K562 (cell line): ENCODE data around the gene PRMT3.

Source experiments
- BRD9 ChIP-seq: fragments of 450-650 bp; IDR thresholded peaks from 2 replicates; pipeline ENCODE4 v1.6.1; 2018; ENCODE audit warnings: low read depth; ENCODE audit not compliant: partially characterized antibody
- MEF2A ChIP-seq: IDR thresholded peaks from 2 replicates; pipeline ENCODE4 v1.6.1; 2011; ENCODE audit warnings: low read depth, mild to moderate bottlenecking, low read length, moderate library complexity; ENCODE audit not compliant: control insufficient read depth
- POLR2A ChIP-seq: fragments of 450-650 bp; conservative IDR thresholded peaks from 2 replicates; pipeline ENCODE4 v1.6.1; 2016
- POLR2AphosphoS5 ChIP-seq: IDR thresholded peaks from 2 replicates; pipeline ENCODE4 v1.6.1; 2011; ENCODE audit warnings: mild to moderate bottlenecking, low read depth, low read length, moderate library complexity; ENCODE audit not compliant: control insufficient read depth, insufficient read depth
- SMAD4 ChIP-seq: fragments of 250-450 bp; sonication (Bioruptor Pico); conservative IDR thresholded peaks from 2 replicates; pipeline ENCODE4 v1.8.0; 2021; ENCODE audit warnings: inconsistent platforms, mild to moderate bottlenecking, moderate library complexity
- ZFP91 ChIP-seq: sonication (generic); formaldehyde crosslinking; IDR thresholded peaks from 2 replicates; pipeline ENCODE4 v1.8.0; 2022; ENCODE audit warnings: mild to moderate bottlenecking, missing genetic modification reagents
- ZNF668 ChIP-seq: fragments of 250-450 bp; sonication (Bioruptor Pico); IDR thresholded peaks from 2 replicates; pipeline ENCODE4 v1.8.0; 2022; ENCODE audit warnings: mild to moderate bottlenecking, inconsistent platforms
- TF ChIP-seq, protein P1 (sequence below): fragments of 450-650 bp; IDR thresholded peaks from 2 replicates; pipeline ENCODE4 v1.6.1; 2017; ENCODE audit warnings: antibody characterized with exemption, mild to moderate bottlenecking
- TF ChIP-seq, protein P2 (sequence below), 3 experiments: IDR thresholded peaks in 2 of 3; conservative IDR thresholded peaks in 1 of 3; 2 replicates each; pipeline ENCODE4 v1.5.1; 2011 to 2012; ENCODE audit warnings: low read length in 3 of 3, mild to moderate bottlenecking in 3 of 3, control low read depth in 2 of 3, improper control_type of control experiment in 1 of 3, inconsistent platforms in 1 of 3, low read depth in 1 of 3, mixed read lengths in 1 of 3, moderate library complexity in 1 of 3; ENCODE audit not compliant: insufficient read depth in 2 of 3
- TF ChIP-seq, protein P3 (sequence below), 2 experiments: fragments of 450-650 bp in 1 of 2; IDR thresholded peaks; 2 replicates each; pipeline ENCODE4 v1.6.1; 2011 to 2017; ENCODE audit warnings: low read depth in 2 of 2, antibody characterized with exemption in 1 of 2, borderline replicate concordance in 1 of 2, low read length in 1 of 2, mild to moderate bottlenecking in 1 of 2, mixed read lengths in 1 of 2; ENCODE audit not compliant: control insufficient read depth in 1 of 2

DNA sequence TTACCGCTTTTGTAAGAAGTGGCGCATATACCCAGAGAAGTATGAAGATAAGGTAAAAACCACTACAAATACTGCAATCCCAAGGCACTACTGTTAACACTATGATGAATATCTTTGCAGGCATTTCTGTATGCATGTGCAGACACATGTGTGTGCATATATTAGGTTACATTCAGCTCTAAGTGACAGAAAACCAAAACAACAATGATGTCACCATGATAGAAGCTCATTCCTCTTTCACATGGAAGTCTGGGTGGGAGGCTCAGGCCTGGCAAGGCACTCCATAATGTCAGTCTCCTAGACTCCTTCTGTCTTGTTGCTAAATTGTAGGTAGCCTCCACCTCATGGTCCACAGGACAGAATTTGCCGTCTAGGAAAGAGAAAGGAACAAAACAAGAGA lies 148.8 kb downstream of the PRMT3 start:
- TF ChIP-seq ZFP91 (CRISPR knock-in tag) (no peak), MEF2A (no peak), POLR2A (no peak), SMAD4 (no peak), ZNF668 (CRISPR knock-in tag) (no peak), POLR2AphosphoS5 (no peak), BRD9 (no peak)
- TF ChIP-seq, protein P1, sequence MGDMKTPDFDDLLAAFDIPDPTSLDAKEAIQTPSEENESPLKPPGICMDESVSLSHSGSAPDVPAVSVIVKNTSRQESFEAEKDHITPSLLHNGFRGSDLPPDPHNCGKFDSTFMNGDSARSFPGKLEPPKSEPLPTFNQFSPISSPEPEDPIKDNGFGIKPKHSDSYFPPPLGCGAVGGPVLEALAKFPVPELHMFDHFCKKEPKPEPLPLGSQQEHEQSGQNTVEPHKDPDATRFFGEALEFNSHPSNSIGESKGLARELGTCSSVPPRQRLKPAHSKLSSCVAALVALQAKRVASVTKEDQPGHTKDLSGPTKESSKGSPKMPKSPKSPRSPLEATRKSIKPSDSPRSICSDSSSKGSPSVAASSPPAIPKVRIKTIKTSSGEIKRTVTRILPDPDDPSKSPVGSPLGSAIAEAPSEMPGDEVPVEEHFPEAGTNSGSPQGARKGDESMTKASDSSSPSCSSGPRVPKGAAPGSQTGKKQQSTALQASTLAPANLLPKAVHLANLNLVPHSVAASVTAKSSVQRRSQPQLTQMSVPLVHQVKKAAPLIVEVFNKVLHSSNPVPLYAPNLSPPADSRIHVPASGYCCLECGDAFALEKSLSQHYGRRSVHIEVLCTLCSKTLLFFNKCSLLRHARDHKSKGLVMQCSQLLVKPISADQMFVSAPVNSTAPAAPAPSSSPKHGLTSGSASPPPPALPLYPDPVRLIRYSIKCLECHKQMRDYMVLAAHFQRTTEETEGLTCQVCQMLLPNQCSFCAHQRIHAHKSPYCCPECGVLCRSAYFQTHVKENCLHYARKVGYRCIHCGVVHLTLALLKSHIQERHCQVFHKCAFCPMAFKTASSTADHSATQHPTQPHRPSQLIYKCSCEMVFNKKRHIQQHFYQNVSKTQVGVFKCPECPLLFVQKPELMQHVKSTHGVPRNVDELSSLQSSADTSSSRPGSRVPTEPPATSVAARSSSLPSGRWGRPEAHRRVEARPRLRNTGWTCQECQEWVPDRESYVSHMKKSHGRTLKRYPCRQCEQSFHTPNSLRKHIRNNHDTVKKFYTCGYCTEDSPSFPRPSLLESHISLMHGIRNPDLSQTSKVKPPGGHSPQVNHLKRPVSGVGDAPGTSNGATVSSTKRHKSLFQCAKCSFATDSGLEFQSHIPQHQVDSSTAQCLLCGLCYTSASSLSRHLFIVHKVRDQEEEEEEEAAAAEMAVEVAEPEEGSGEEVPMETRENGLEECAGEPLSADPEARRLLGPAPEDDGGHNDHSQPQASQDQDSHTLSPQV = no peak
- TF ChIP-seq, protein P2, sequence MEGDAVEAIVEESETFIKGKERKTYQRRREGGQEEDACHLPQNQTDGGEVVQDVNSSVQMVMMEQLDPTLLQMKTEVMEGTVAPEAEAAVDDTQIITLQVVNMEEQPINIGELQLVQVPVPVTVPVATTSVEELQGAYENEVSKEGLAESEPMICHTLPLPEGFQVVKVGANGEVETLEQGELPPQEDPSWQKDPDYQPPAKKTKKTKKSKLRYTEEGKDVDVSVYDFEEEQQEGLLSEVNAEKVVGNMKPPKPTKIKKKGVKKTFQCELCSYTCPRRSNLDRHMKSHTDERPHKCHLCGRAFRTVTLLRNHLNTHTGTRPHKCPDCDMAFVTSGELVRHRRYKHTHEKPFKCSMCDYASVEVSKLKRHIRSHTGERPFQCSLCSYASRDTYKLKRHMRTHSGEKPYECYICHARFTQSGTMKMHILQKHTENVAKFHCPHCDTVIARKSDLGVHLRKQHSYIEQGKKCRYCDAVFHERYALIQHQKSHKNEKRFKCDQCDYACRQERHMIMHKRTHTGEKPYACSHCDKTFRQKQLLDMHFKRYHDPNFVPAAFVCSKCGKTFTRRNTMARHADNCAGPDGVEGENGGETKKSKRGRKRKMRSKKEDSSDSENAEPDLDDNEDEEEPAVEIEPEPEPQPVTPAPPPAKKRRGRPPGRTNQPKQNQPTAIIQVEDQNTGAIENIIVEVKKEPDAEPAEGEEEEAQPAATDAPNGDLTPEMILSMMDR (IDR thresholded peaks at IDR 0.05 in 2 of 3, conservative IDR thresholded peaks at IDR 0.05 in 1 of 3; ENCODE audit: insufficient read depth in 2 of 3, low read depth in 1 of 3, low read length in 3 of 3) = no peak
- TF ChIP-seq, protein P3, sequence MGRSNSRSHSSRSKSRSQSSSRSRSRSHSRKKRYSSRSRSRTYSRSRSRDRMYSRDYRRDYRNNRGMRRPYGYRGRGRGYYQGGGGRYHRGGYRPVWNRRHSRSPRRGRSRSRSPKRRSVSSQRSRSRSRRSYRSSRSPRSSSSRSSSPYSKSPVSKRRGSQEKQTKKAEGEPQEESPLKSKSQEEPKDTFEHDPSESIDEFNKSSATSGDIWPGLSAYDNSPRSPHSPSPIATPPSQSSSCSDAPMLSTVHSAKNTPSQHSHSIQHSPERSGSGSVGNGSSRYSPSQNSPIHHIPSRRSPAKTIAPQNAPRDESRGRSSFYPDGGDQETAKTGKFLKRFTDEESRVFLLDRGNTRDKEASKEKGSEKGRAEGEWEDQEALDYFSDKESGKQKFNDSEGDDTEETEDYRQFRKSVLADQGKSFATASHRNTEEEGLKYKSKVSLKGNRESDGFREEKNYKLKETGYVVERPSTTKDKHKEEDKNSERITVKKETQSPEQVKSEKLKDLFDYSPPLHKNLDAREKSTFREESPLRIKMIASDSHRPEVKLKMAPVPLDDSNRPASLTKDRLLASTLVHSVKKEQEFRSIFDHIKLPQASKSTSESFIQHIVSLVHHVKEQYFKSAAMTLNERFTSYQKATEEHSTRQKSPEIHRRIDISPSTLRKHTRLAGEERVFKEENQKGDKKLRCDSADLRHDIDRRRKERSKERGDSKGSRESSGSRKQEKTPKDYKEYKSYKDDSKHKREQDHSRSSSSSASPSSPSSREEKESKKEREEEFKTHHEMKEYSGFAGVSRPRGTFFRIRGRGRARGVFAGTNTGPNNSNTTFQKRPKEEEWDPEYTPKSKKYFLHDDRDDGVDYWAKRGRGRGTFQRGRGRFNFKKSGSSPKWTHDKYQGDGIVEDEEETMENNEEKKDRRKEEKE (IDR thresholded peaks at IDR 0.05; ENCODE audit: borderline replicate concordance in 1 of 2, control insufficient read depth in 1 of 2, low read depth in 2 of 2, low read length in 1 of 2) = no peak
